H1 (cell line): ENCODE measurements around the gene PLCB1.

Source experiments
- POLR2A ChIP-seq, 2 experiments: IDR thresholded peaks; 1 replicate in 1 of 2; 2 replicates in 1 of 2; pipeline ENCODE4 v1.6.1; 2011; ENCODE audit warnings: low read depth in 2 of 2, low read length in 2 of 2, mild to moderate bottlenecking in 2 of 2; ENCODE audit errors: control extremely low read depth in 1 of 2
- SIN3A ChIP-seq, 2 experiments: IDR thresholded peaks in 1 of 2; conservative IDR thresholded peaks in 1 of 2; 2 replicates each; pipeline ENCODE4 v1.6.1; 2011 to 2012; ENCODE audit warnings: low read length in 2 of 2, improper control_type of control experiment in 1 of 2, low read depth in 1 of 2, mild to moderate bottlenecking in 1 of 2

DNA sequence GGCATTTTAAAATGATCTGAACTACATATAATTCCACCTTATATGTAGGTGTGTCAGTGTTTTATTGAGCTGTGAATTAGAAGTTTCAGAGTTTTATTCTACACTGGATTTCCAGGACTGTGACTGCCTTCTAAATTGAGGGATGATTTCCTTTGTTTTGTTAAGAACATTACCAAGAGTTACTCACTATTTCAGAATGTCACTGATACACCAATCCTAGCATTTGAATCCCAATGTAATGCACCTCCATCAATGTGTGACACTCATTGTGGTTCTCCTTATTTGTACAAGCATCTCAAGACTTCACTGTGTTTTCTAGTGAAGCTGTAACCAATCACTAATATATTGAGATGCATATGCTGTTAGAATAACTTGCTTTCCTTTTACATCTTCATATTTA is 86.8 kb downstream of the PLCB1 start:
- TF ChIP-seq SIN3A (conservative IDR thresholded peaks at IDR 0.05 in 1 of 2, IDR thresholded peaks at IDR 0.05 in 1 of 2; ENCODE audit: low read depth in 1 of 2, low read length in 2 of 2) (no peak), POLR2A (IDR thresholded peaks at IDR 0.05; ENCODE audit: control extremely low read depth in 1 of 2, low read depth in 2 of 2, low read length in 2 of 2) (no peak)
